Heart left ventricle (tissue), 16 donors: Measurements from ENCODE around the gene MT3. TPM values are rescaled to one million over a fixed set of nuclear protein-coding genes. Genes with fewer than 3 reads are reported as not detected.

Experiments
- ATAC-seq, 4 donors: fragments of 200-7000 bp; cut with Tn5 transposase; one replicate each; pipeline ENCODE4 v1.9.1; 2020 to 2022; ENCODE audit warnings: moderate library complexity in 4 of 4, mild to moderate bottlenecking in 3 of 4, moderate number of reproducible peaks in 1 of 4
- DNase-seq, 5 donors: peaks; one replicate each; pipeline ENCODE4 v3.0.0-alpha.2; 2020
- H3K27ac ChIP-seq, 12 donors: fragments of 200-600 bp; sonication (generic) in 4 of 12; one replicate each; pipeline versions ENCODE4 v1.5.0 to v1.8.0; 2016 to 2022; ENCODE audit warnings: mild to moderate bottlenecking in 2 of 12
- H3K27me3 ChIP-seq, 9 donors: fragments of 200-600 bp; sonication (generic) in 2 of 9; one replicate each; pipeline versions ENCODE4 v1.5.1 to v1.8.0; 2016 to 2022; ENCODE audit warnings: mild to moderate bottlenecking in 3 of 9
- H3K36me3 ChIP-seq, 9 donors: fragments of 200-600 bp; sonication (generic) in 2 of 9; one replicate each; pipeline versions ENCODE4 v1.5.0 to v1.8.0; 2018 to 2022; ENCODE audit warnings: mild to moderate bottlenecking in 2 of 9
- H3K4me1 ChIP-seq, 12 donors: fragments of 200-600 bp; sonication (generic) in 4 of 12; one replicate each; pipeline versions ENCODE4 v1.5.0 to v1.8.0; 2016 to 2022; ENCODE audit warnings: mild to moderate bottlenecking in 3 of 12
- H3K4me3 ChIP-seq, 12 donors: fragments of 200-600 bp; sonication (generic) in 4 of 12; one replicate each; pipeline versions ENCODE4 v1.5.0 to v1.8.0; 2017 to 2022; ENCODE audit warnings: mild to moderate bottlenecking in 9 of 12, moderate library complexity in 4 of 12
- H3K9me3 ChIP-seq, 12 donors: fragments of 200-600 bp; sonication (generic) in 4 of 12; one replicate each; pipeline versions ENCODE4 v1.5.0 to v1.8.0; 2016 to 2022; ENCODE audit warnings: mild to moderate bottlenecking in 1 of 12
- POLR2A ChIP-seq, 2 donors: fragments of 450-650 bp; IDR thresholded peaks; one replicate each; pipeline ENCODE4 v1.6.1; 2017; ENCODE audit warnings: antibody characterized with exemption in 2 of 2, mild to moderate bottlenecking in 2 of 2, moderate library complexity in 2 of 2
- WGBS, 4 donors: extraction: QIAGEN DNeasy Blood & Tissue Kit in 2 of 4; methylation state at CpG; one replicate each; pipeline versions ENCODE4 v1.1.5 to v1.1.7; 2013 to 2018; 5-methylcytosine and 5-hydroxymethylcytosine counted together
- intact Hi-C, 10 donors: fragments of 100-400 bp; cut with DNase I; formaldehyde crosslinking; loops; one replicate each; pipeline versions ENCODE4 v1.11.1 to v1.14.2; 2022
- long read RNA-seq, 3 donors: library from polyadenylated mRNA; unstranded; transcript quantifications; one replicate each; pipeline ENCODE4 v2.0.0, GENCODE V29; 2020 to 2021
- polyA plus RNA-seq, 2 donors: library from polyadenylated mRNA; stranded (reverse); fragments of 200-250 nt; gene quantifications; one replicate each; pipeline ENCODE4 v1.2.3, GENCODE V29; 2013
- total RNA-seq, 9 donors: library from RNA; depleted of rRNA in 2 of 9; stranded (reverse); fragments of >200 nt in 2 of 9; fragmentation: NEBNext Ultra II Directional in 3 of 9; extraction: Animal tissue kit (Norgen Biotek cat#: 25700) in 3 of 9; gene quantifications; one replicate each; pipeline versions ENCODE4 v1.1.0 to v1.2.4, GENCODE V29; 2016 to 2023
- TF ChIP-seq, protein P1 (sequence below), 12 donors: fragments of 200-600 bp; sonication (generic) in 4 of 12; IDR thresholded peaks; one replicate each; pipeline versions ENCODE4 v1.5.0 to v1.8.0; 2018 to 2022; ENCODE audit warnings: antibody characterized with exemption in 12 of 12, mild to moderate bottlenecking in 5 of 12
- donor health status: ischemic (EF 13 %, LVEDD 7.1; RV severe dilation, severe dysfunction).
- donor health status: healthy with polysubstance abuse.
- donor health status: DM: no; HTN: yes; CAD: no.
- donor health status: DM: no; HTN: no; CAD: no.
- donor health status: ischemic (EF 25% LVEDD 6.9; RV normal size, moderate dysfunction).
- donor health status: ischemic (EF 25% LVEDD 5.7; RV mildly dilated, moderate dysfunction).
- donor health status: healthy.
- donor health status: DM: yes; HTN: yes; CAD: no.
- donor health status: ischemic (EF 35%, LVEDD 5.7; RV mildly dilated, moderate dysfunction).
- donor health status: nonischemic (EF 11% LVEDD 7.7; RV severe dilation, severe dysfunction).
- donor health status: DM: yes; HTN: yes; CAD: no.
- donor health status: PGD.
- donor health status: ischemic (EF 29% LVEDD 5.4; RV normal size, mild dysfunction).
- donor health status: nonischemic (EF 23%, LVEDD 6.1; RV moderate dilation, normal function).

Gene MT3
- total RNA-seq (1 to 10 TPM in 8 of 9 donors, not detected in 1; 1.3 to 6.9 (median 3.7) TPM), polyA plus RNA-seq (10 to 100 TPM in 1 of 2 donors, 1 to 10 TPM in 1; 2.3 to 20.0 TPM)
- long read RNA-seq, donor 1, partial matches to known transcripts = 0 of 1 reads
- long read RNA-seq, donor 1, other reads (novel, unspliced or antisense) = 0 of 1 reads
- long read RNA-seq, donor 2 = 0 reads
- long read RNA-seq, donor 3 = 0 reads

DNA sequence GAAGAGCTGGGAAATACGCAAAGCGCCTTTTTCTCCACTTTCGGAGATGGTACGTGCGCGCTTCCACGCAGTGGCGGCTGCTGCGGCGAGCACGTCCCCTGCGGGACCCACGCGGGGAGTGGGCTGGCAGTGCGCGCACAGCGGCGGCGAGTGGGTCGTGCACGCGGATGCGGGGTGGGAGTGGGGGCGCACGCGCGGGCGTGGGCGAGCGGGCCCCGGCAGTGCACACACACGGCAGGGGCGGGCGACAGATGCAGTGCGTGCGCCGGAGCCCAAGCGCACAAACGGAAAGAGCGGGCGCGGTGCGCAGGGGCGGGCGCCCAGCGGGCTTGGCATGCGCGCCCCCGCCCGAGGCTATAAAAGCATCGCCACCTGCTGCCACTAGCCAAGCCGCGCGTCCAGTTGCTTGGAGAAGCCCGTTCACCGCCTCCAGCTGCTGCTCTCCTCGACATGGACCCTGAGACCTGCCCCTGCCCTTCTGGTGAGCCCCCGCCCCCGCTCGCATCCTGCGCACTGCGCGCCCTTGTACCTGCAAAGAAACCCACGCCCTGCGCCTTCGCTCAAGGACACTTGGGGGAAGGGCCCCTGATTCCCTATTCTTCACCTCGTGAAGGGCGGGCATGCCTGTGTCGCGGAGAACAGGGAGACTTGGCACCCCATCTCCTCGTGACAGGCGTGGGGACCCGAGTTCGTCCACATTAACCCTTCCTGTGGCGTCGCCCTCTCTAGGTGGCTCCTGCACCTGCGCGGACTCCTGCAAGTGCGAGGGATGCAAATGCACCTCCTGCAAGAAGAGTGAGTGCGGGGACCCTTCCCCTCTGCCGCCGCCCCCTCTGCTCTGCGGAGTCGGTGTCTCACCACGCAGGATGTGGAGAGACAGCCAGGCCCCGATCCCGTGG, at the start of gene MT3:
TSS of gene MT3 (plus strand) at position 388 of the 899 bp plus-strand sequence. CDS start at position 451, 63 bp downstream.
- H3K27ac ChIP-seq = no peak within 1 kb of the TSS
- H3K36me3 ChIP-seq = no peaks in the 10 kb centered on the region
- H3K9me3 ChIP-seq = peaks cover 0 to 7% (median 0%) of the 10 kb centered on the region in 12 donors
- peaks cover 4 to 28% (median 17%) of the 10 kb centered on the region in 9 donors for H3K27me3 ChIP-seq
- TF ChIP-seq POLR2A (IDR thresholded peaks at IDR 0.05) = no peak
- TF ChIP-seq, protein P1, sequence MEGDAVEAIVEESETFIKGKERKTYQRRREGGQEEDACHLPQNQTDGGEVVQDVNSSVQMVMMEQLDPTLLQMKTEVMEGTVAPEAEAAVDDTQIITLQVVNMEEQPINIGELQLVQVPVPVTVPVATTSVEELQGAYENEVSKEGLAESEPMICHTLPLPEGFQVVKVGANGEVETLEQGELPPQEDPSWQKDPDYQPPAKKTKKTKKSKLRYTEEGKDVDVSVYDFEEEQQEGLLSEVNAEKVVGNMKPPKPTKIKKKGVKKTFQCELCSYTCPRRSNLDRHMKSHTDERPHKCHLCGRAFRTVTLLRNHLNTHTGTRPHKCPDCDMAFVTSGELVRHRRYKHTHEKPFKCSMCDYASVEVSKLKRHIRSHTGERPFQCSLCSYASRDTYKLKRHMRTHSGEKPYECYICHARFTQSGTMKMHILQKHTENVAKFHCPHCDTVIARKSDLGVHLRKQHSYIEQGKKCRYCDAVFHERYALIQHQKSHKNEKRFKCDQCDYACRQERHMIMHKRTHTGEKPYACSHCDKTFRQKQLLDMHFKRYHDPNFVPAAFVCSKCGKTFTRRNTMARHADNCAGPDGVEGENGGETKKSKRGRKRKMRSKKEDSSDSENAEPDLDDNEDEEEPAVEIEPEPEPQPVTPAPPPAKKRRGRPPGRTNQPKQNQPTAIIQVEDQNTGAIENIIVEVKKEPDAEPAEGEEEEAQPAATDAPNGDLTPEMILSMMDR (IDR thresholded peaks at IDR 0.05) = no peak
- H3K4me1 ChIP-seq = peaks cover 0 to 12% (median 2%) of the 10 kb centered on the region in 12 donors
- intact Hi-C loops = no loop called here
- DNase-seq (peak in 1 of 5 donors; percentile 35), ATAC-seq (peak in 3 of 4 donors; percentile 42 to 50 (median 47))
- H3K4me3 ChIP-seq = peak within 1 kb of the TSS; percentile 17 to 56 (median 46)
- 7 to 15% (median 8%) methylated on average over 33 to 87 of the region's 87 CpGs for WGBS, 4 donors

DNA sequence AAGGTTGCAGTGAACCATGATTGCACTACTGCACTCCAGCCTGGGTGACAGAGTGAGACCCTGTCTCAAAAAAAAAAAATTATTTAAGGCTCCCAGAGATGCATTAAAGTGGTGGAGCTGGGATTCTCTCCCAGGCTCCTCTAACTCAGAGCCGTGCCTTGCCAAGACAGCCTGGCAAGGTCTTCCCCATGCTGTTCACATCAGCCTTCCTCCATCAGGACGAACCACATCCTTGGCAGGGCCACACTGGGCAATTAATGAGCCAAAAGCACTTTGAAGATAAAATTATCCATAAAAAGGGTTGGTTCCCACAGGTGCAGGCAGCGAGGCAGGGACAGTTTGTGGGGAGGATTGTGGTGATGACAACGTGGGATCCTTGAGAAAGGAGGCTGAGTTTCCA, 49.7 kb upstream of the MT3 start:
- DNase-seq = no peak
- no peak overlapping the region for H3K27ac ChIP-seq
- H3K4me3 ChIP-seq = no peak overlapping the region
- WGBS, 4 donors = 51 to 64% (median 54%) methylated on average over 4 of the region's 4 CpGs
- no peaks in the 10 kb centered on the region for H3K4me1 ChIP-seq
- H3K36me3 ChIP-seq = no peaks in the 10 kb centered on the region
- intact Hi-C loops = no loop called here
- peak in 2 of 4 donors; percentile 10 to 57 for ATAC-seq
- H3K9me3 ChIP-seq = no peaks in the 10 kb centered on the region
- TF ChIP-seq, protein P1 (IDR thresholded peaks at IDR 0.05) = no peak
- no peak for TF ChIP-seq POLR2A (IDR thresholded peaks at IDR 0.05)
- peaks cover 0 to 31% (median 3%) of the 10 kb centered on the region in 9 donors for H3K27me3 ChIP-seq

DNA sequence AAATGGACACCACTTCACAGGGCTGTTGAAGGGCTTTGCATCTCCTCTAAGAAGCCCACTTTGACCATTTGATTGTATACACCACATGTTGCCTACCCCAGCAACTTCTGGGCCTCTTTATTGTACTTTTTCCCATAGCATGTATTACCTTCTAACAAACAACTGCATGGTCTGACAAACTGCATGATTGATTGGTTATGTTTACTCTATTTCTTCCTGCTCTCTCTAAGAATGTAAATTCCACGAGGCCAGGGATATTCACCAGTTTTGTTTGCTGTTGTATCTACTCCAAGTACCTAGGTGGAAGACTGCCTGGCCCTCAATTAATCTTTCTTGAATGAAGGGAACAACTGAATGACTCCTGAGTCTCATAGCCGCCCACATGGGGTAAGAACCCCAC, 47.3 kb upstream of the MT3 start:
- TF ChIP-seq, protein P1 (IDR thresholded peaks at IDR 0.05) = no peak
- TF ChIP-seq POLR2A (IDR thresholded peaks at IDR 0.05) = no peak
- no peaks in the 10 kb centered on the region for H3K36me3 ChIP-seq
- peaks cover 0 to 11% (median 0%) of the 10 kb centered on the region in 9 donors for H3K27me3 ChIP-seq
- ATAC-seq (no peak), DNase-seq (no peak)
- H3K4me3 ChIP-seq = no peak overlapping the region
- no peak overlapping the region for H3K27ac ChIP-seq
- intact Hi-C loops = no loop called here
- no peaks in the 10 kb centered on the region for H3K9me3 ChIP-seq
- H3K4me1 ChIP-seq = no peaks in the 10 kb centered on the region
- WGBS, 4 donors = 34 to 64% (median 37%) methylated on average over 2 of the region's 2 CpGs
